HG03175 (cell line): ENCODE measurements around the gene ABCC1.
"Not testable (repeated sequence)": the region's sequence is repeated elsewhere in the genome, so short reads cannot be mapped to it uniquely, and the experiment has no call there.

Experiments
- ATAC-seq: cut with Tn5 transposase; IDR thresholded peaks from one replicate; pipeline ENCODE4 v1.9.1; 2021; ENCODE audit warnings: mild to moderate bottlenecking, moderate library complexity; ENCODE audit not compliant: unreplicated experiment

The ABCC1 gene

GRCh38 chr16:16127469-16128116, 178.2 kb downstream of the ABCC1 start:
- ATAC-seq, result no peak

- ATAC-seq, result no peak
Observed at GRCh38 chr16:16131204-16131603, 181.8 kb downstream of the ABCC1 start.

- no peak for ATAC-seq
Observed at GRCh38 chr16:16131659-16132058, 182.2 kb downstream of the ABCC1 start.

- no peak for ATAC-seq
Observed at GRCh38 chr16:16133943-16134604, 184.7 kb downstream of the ABCC1 start.

GRCh38 chr16:16136588-16136987, 187.2 kb downstream of the ABCC1 start:
- ATAC-seq, result no peak

GRCh38 chr16:16137110-16137509, 187.7 kb downstream of the ABCC1 start:
- no peak for ATAC-seq

- ATAC-seq, result no peak
Observed at GRCh38 chr16:16138034-16138635, 188.7 kb downstream of the ABCC1 start.

GRCh38 chr16:16139061-16139460, 189.6 kb downstream of the ABCC1 start:
- ATAC-seq, result no peak

- ATAC-seq, result no peak
Observed at GRCh38 chr16:16139806-16140205, 190.4 kb downstream of the ABCC1 start.

GRCh38 chr16:16140537-16140936, 191.1 kb downstream of the ABCC1 start:
- ATAC-seq, result no peak

- no peak for ATAC-seq
Observed at GRCh38 chr16:16141141-16141540, 191.7 kb downstream of the ABCC1 start.

GRCh38 chr16:16141784-16142396, 192.5 kb downstream of the ABCC1 start:
- ATAC-seq, result no peak

GRCh38 chr16:16143038-16143763, 193.8 kb downstream of the ABCC1 start:
- no peak for ATAC-seq

GRCh38 chr16:16143931-16144330, 194.5 kb downstream of the ABCC1 start:
- ATAC-seq, result no peak

- no peak for ATAC-seq
Observed at GRCh38 chr16:16144416-16144815, 195.0 kb downstream of the ABCC1 start.

- ATAC-seq, result no peak
Observed at GRCh38 chr16:16145286-16145685, 195.9 kb downstream of the ABCC1 start.

- ATAC-seq, result no peak
Observed at GRCh38 chr16:16146380-16147315, 197.2 kb downstream of the ABCC1 start.

GRCh38 chr16:16147316-16147999, 198.0 kb downstream of the ABCC1 start:
- ATAC-seq, result no peak

- not testable (repeated sequence) for ATAC-seq
Observed at GRCh38 chr16:16148000-16148599, 198.7 kb downstream of the ABCC1 start.
